Measurements from ENCODE around the gene PDXK. TPM values are rescaled to one million over a fixed set of nuclear protein-coding genes. Genes with fewer than 3 reads are reported as not detected.

PDXK gene
- total RNA-seq, 1 experiment from 2014 or later, result 175 TPM

- H4K20me1 ChIP-seq (ENCODE audit: insufficient read depth), result peaks cover 8% of the 10 kb centered on the region; the same call in 1 of the 2 replicates
- H3K4me1 ChIP-seq (replicated peaks; ENCODE audit: insufficient read depth), result no peaks in the 10 kb centered on the region
- H3K4me3 ChIP-seq, result no peak overlapping the region
- H3K79me2 ChIP-seq (ENCODE audit: low read depth), result peaks cover 23% of the 10 kb centered on the region
- CTCF ChIA-PET, result interaction anchor here (0.8 kb wide), 1 partner anchor 11 kb away, joined by 5 read pairs; no protein-coding TSS in a partner anchor
- intact Hi-C loops (cut with micrococcal nuclease; ENCODE audit: unreplicated experiment), result no loop called here
- TF ChIP-seq EZH2 (IDR thresholded peaks at IDR 0.05; ENCODE audit: low read depth) (no peak), CTCF (conservative IDR thresholded peaks at IDR 0.05) (no peak)
- no peak overlapping the region for H3K4me2 ChIP-seq
- H3K27me3 ChIP-seq (ENCODE audit: insufficient read depth, low read depth), result no peaks in the 10 kb centered on the region
- BruUV-seq (replicated peaks), result no TSS peak
- peaks cover 13% of the 10 kb centered on the region; the same call in 1 of the 2 replicates for H3F3A ChIP-seq (ENCODE audit: insufficient read depth, low read depth)
- no peaks in the 10 kb centered on the region for H3K9me2 ChIP-seq (ENCODE audit: insufficient read depth)
- POLR2A ChIA-PET (ENCODE audit: unreplicated experiment), result interaction anchor here (0.7 kb wide), 1 partner anchor 847 kb away, joined by 5 read pairs; the partner anchor contains the start of gene NDUFV3
- H3K27ac ChIP-seq, result no peak overlapping the region
- no peak for DNase-seq
- H3K9me3 ChIP-seq (ENCODE audit: insufficient read depth, low read depth), result no peaks in the 10 kb centered on the region
- H2AFZ ChIP-seq, result no peak overlapping the region
- H3K36me3 ChIP-seq (ENCODE audit: low read depth), result no peaks in the 10 kb centered on the region
Observed at GRCh38 chr21:43739621-43740435, 20.9 kb downstream of the PDXK start.

- DNase-seq, result peak; percentile 64 to 65
- no peak overlapping the region for H3K4me2 ChIP-seq
- POLR2A ChIA-PET (ENCODE audit: unreplicated experiment), result interaction anchor here (0.6 to 0.7 kb wide), 2 partner anchors 32 to 847 kb away, joined by 3 to 5 read pairs; partner anchors contain the start of gene NDUFV3
- CTCF ChIA-PET, result no interaction called here
- H3K27ac ChIP-seq, result no peak overlapping the region
- no peak for TF ChIP-seq CTCF (conservative IDR thresholded peaks at IDR 0.05)
- TF ChIP-seq EZH2 (IDR thresholded peaks at IDR 0.05; ENCODE audit: low read depth), result no peak
- H4K20me1 ChIP-seq (ENCODE audit: insufficient read depth), result peaks cover 8% of the 10 kb centered on the region; the same call in 1 of the 2 replicates
- H3K27me3 ChIP-seq (ENCODE audit: insufficient read depth, low read depth), result no peaks in the 10 kb centered on the region
- no peak overlapping the region for H3K4me3 ChIP-seq
- H3K79me2 ChIP-seq (ENCODE audit: low read depth), result peaks cover 17% of the 10 kb centered on the region; the same call in 1 of the 2 replicates
- no peak overlapping the region for H2AFZ ChIP-seq
- no peaks in the 10 kb centered on the region for H3K36me3 ChIP-seq (ENCODE audit: low read depth)
- no TSS peak for BruUV-seq (replicated peaks)
- intact Hi-C loops (cut with micrococcal nuclease; ENCODE audit: unreplicated experiment), result no loop called here
- no peaks in the 10 kb centered on the region for H3K9me2 ChIP-seq (ENCODE audit: insufficient read depth)
- H3K4me1 ChIP-seq (replicated peaks; ENCODE audit: insufficient read depth), result no peaks in the 10 kb centered on the region
- peaks cover 13% of the 10 kb centered on the region; the same call in 1 of the 2 replicates for H3F3A ChIP-seq (ENCODE audit: insufficient read depth, low read depth)
- no peaks in the 10 kb centered on the region for H3K9me3 ChIP-seq (ENCODE audit: insufficient read depth, low read depth)
Observed at GRCh38 chr21:43740497-43741156, 21.7 kb downstream of the PDXK start.

DNA sequence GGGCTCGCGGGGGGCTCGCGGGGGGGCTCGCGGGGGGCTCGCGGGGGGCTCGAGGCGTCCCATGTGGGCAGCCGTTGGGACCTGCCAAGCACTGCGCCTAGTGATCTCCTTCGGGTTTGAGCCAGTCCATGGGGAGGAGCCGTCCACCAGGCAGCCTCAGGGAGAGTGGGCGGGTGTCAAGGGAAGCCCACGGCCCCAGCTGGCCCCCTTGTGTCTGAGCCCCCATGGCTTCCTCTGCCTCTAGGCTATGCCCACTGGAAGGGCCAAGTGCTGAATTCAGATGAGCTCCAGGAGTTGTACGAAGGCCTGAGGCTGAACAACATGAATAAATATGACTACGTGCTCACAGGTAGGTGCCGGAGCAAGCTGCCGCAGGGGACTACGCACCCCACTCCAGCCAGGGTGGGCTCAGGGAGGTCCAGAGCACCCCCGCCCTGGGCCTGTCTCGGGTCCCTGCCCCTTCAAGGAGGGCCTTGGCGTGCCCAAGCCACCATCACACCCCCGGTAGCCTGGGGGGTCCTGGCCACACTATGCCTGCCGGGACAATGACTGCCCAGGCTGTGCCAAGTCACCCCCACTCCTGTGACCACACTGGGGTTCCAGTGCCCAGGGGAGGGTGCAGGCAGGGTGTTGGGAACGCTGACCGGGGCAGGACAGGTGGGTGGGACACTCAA, 22.6 kb downstream of the PDXK start:
- H3K9me3 ChIP-seq (ENCODE audit: insufficient read depth, low read depth), result no peaks in the 10 kb centered on the region
- DNase-seq, result no peak
- H3K4me3 ChIP-seq, result no peak overlapping the region
- H3K4me1 ChIP-seq (replicated peaks; ENCODE audit: insufficient read depth), result no peaks in the 10 kb centered on the region
- BruUV-seq (replicated peaks), result no TSS peak
- no peaks in the 10 kb centered on the region for H3K9me2 ChIP-seq (ENCODE audit: insufficient read depth)
- H2AFZ ChIP-seq, result no peak overlapping the region
- no peak for TF ChIP-seq CTCF (conservative IDR thresholded peaks at IDR 0.05)
- TF ChIP-seq EZH2 (IDR thresholded peaks at IDR 0.05; ENCODE audit: low read depth), result no peak
- H3F3A ChIP-seq (ENCODE audit: insufficient read depth, low read depth), result peaks cover 13% of the 10 kb centered on the region; the same call in 1 of the 2 replicates
- H3K4me2 ChIP-seq, result no peak overlapping the region
- H3K27me3 ChIP-seq (ENCODE audit: insufficient read depth, low read depth), result no peaks in the 10 kb centered on the region
- H3K79me2 ChIP-seq (ENCODE audit: low read depth), result 0 out of 2 replicates have a peak, but pooled peaks cover 9% of the 10 kb centered on the region
- no peak overlapping the region for H3K27ac ChIP-seq
- CTCF ChIA-PET, result no interaction called here
- peaks cover 8% of the 10 kb centered on the region; the same call in 1 of the 2 replicates for H4K20me1 ChIP-seq (ENCODE audit: insufficient read depth)
- intact Hi-C loops (cut with micrococcal nuclease; ENCODE audit: unreplicated experiment), result no loop called here
- POLR2A ChIA-PET (ENCODE audit: unreplicated experiment), result interaction anchor here (0.6 kb wide), 1 partner anchor 31 kb away, joined by 3 read pairs; no protein-coding TSS in a partner anchor
- no peaks in the 10 kb centered on the region for H3K36me3 ChIP-seq (ENCODE audit: low read depth)

All from PC-9 (cell line).